ENCODE results near the gene GSK3B.

GSK3B gene

DNA sequence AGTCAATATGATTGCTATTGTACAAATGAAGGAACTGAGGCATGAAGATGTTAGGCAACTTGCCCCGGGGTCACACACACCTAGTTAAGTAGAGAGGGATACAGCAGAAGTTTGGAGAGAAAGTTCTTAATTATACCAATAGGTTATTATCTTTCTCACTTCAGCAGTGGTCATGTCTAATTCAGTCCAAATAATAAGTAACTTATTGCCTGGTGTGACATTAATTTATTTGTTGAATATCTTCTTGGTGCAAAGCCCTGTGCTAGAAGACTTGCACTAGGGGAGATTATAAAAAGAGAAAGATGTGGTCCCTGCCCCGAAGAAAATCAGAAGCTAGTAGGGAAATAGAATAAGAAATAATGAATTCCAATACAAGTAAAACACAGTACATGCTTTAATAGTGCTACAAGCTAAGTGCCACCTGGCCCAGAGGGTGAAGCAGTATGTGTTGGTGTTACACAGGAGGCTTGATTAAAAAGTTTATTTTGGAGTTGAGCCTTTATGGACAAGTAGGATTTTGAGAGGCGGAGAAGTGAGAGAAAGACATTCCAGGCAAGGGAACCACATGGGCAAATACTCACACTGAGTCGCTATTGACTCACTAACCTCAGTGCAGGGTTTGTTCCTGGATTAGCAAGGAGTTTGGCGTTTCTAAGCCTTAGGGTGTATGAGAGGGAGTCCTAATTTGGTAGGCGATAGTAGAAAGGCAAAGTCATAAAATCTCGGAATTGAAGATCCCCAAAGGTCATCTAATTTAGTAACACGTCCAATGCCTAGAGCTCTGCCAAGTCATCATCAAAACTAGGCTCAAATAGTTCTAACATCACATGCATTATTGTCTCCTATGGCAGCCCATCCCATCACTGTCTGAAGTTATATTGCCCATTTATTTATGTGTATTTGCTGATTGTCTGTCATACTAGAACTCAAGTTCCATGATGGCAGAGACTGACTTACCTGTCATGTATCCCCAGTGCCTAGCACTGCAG is 19.2 kb upstream of the GSK3B start:
- Mint-ChIP-seq H3K36me3 (no peaks in the 10 kb centered on the region), H3K4me3 (no peak overlapping the region), H3K9me3 (peaks cover 7% of the 10 kb centered on the region), H3K27ac (no peak overlapping the region), H3K4me1 (no peaks in the 10 kb centered on the region), H3K27me3 (no peaks in the 10 kb centered on the region)
- DNase-seq = no peak
- CTCF ChIA-PET = interaction anchor here (1.5 kb wide), 1 partner anchor 13 kb away, joined by 3 read pairs; no protein-coding TSS in a partner anchor

DNA sequence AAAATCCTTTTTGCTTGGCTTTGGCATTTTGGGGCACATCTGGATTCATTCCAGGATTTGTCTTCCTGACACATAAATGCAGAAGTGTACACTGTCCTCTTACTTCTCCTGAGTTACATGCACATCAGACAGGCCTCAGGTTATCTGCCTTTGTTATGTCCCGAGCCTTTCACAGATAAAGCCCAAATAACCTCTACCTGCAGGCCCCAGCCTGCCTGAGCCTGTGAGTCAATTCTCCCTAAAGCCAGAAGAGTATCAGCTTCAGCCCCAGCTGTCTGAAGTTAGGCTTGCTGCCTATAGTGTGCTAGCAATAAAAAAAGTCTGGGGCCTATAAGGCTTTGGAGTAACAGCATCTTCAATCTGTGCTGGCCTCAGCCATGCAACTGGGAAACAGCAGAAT is 17.7 kb upstream of the GSK3B start:
- DNase-seq = no peak
- H3K27me3 Mint-ChIP-seq = no peaks in the 10 kb centered on the region
- H3K4me3 Mint-ChIP-seq = no peak overlapping the region
- CTCF ChIA-PET = interaction anchor here (1.5 kb wide), 1 partner anchor 11 kb away, joined by 3 read pairs; no protein-coding TSS in a partner anchor
- H3K4me1 Mint-ChIP-seq = no peaks in the 10 kb centered on the region
- H3K9me3 Mint-ChIP-seq = peaks cover 5% of the 10 kb centered on the region
- no peaks in the 10 kb centered on the region for H3K36me3 Mint-ChIP-seq
- H3K27ac Mint-ChIP-seq = no peak overlapping the region

DNA sequence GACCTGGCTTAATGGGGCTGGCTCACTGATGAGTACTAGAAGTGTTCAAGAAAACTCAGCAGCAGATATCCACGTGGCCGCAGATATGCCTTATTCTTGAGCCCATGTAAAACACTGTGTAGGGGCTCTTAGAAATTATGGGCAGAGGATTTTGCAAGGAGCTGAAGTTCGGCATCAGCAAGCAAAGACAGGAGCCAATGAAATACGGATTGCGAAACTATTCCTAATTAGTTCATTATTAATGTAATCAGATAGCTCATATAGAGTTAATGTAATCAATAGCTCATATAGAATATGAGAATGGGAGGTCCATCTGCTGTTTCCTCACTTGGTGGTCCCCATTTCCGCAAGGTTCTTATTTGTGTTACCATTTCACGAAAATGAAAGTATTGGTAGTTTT is 9.0 kb upstream of the GSK3B start:
- Mint-ChIP-seq H3K27me3 (no peaks in the 10 kb centered on the region), H3K9me3 (no peaks in the 10 kb centered on the region), H3K4me3 (no peak overlapping the region), H3K36me3 (peaks cover 22% of the 10 kb centered on the region), H3K27ac (no peak overlapping the region), H3K4me1 (peaks cover 6% of the 10 kb centered on the region)
- CTCF ChIA-PET = interaction anchor here (0.8 kb wide), 1 partner anchor 70 kb away, joined by 4 read pairs; no protein-coding TSS in a partner anchor
- no peak for DNase-seq

GRCh38 chr3:120102674-120103073 is 8.4 kb upstream of the GSK3B start:
- CTCF ChIA-PET = interaction anchor here (0.5 kb wide), 1 partner anchor 51 kb away, joined by 3 read pairs; no protein-coding TSS in a partner anchor
- no peak for DNase-seq
- Mint-ChIP-seq H3K27ac (no peak overlapping the region), H3K9me3 (no peaks in the 10 kb centered on the region), H3K36me3 (peaks cover 22% of the 10 kb centered on the region), H3K4me3 (no peak overlapping the region), H3K4me1 (peaks cover 6% of the 10 kb centered on the region), H3K27me3 (no peaks in the 10 kb centered on the region)

DNA sequence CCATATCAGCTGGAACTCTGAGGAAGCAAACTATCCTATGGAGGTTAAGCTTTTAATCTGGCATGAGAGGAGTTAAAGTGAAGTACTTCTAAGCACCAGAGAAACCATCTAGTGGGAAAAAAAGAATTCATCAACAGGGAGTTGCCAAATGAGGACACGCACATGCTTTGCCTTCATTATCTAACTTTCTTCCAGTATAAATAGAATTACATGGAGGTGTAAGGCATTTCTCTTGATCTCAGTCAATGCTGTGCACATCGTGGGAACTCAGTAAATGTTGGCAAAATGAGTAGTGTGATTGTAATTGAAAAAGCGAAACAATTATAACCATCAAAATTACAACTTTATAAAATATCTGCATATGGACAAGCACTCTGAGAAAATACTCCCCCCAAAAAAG is 8.0 kb upstream of the GSK3B start:
- no peak overlapping the region for H3K27ac Mint-ChIP-seq
- no peak overlapping the region for H3K4me3 Mint-ChIP-seq
- H3K4me1 Mint-ChIP-seq = peaks cover 9% of the 10 kb centered on the region
- H3K9me3 Mint-ChIP-seq = no peaks in the 10 kb centered on the region
- CTCF ChIA-PET = interaction anchor here (0.5 kb wide), 1 partner anchor 51 kb away, joined by 3 read pairs; no protein-coding TSS in a partner anchor
- H3K27me3 Mint-ChIP-seq = no peaks in the 10 kb centered on the region
- DNase-seq = no peak
- H3K36me3 Mint-ChIP-seq = peaks cover 22% of the 10 kb centered on the region

DNA sequence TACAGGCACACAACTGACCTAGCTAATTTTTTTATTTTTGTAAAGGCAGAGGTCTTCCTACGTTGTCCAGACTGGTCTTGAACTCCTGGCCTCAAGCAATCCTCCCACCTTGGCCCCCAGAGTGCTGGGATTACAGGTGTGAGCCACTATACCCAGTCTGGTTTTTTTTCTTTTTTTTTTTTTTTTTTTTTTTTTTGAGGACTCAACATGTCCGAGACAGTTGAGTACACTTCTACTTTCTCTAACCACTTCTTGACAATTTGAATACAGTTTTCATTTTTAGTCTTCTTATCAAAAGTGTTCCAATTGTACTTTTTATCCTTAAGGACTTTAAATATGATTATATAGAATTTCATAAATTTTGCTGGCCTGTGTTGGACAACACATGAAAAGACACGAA is 7.4 kb upstream of the GSK3B start:
- H3K36me3 Mint-ChIP-seq = peaks cover 22% of the 10 kb centered on the region
- H3K27me3 Mint-ChIP-seq = no peaks in the 10 kb centered on the region
- H3K9me3 Mint-ChIP-seq = no peaks in the 10 kb centered on the region
- CTCF ChIA-PET = no interaction called here
- no peak overlapping the region for H3K4me3 Mint-ChIP-seq
- peaks cover 15% of the 10 kb centered on the region for H3K4me1 Mint-ChIP-seq
- no peak for DNase-seq
- H3K27ac Mint-ChIP-seq = no peak overlapping the region

DNA sequence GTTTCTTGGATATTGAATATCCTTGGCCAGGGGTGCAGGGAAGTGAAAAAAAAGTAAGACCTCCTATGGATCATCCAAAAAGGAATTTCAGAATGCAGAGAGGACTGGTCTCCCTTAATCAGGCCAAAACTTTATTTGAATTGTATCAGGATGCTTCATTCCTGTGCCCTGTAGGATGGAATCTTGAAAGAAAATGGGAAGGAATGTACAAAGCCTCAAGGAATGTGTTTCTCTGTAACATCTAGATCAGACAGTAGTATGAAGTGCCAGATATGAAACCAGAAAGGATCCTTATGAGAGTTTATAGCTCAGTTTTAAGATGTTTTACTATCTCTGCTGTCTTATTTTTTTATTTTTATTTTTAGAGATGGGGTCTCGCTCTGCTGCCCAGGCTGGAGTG is 6.5 kb upstream of the GSK3B start:
- H3K27ac Mint-ChIP-seq = no peak overlapping the region
- H3K4me1 Mint-ChIP-seq = peaks cover 23% of the 10 kb centered on the region
- H3K36me3 Mint-ChIP-seq = peaks cover 26% of the 10 kb centered on the region
- H3K4me3 Mint-ChIP-seq = no peak overlapping the region
- H3K27me3 Mint-ChIP-seq = no peaks in the 10 kb centered on the region
- no peak for DNase-seq
- H3K9me3 Mint-ChIP-seq = no peaks in the 10 kb centered on the region
- CTCF ChIA-PET = interaction anchor here (1.0 kb wide), 1 partner anchor 12 kb away, joined by 3 read pairs; no protein-coding TSS in a partner anchor

DNA sequence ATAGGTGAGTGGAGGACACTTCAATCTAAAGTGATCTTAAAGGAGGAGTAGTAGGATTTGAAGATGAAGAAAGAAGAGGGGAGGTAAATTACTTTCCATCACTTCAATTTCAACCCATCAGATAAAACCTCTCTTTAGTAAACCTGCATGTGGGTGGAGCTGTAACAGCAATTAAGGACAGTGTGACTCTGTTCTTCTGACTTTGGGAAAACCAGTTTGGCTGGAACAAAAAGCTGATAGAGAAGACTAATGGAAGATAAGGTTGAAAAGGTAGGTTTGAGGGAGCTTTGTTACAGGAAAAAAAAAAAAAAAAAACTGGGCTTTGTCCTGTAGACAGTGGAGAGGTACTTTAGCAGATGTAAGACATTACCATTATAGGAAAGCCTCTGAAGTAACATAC is 4.5 kb upstream of the GSK3B start:
- CTCF ChIA-PET = no interaction called here

DNA sequence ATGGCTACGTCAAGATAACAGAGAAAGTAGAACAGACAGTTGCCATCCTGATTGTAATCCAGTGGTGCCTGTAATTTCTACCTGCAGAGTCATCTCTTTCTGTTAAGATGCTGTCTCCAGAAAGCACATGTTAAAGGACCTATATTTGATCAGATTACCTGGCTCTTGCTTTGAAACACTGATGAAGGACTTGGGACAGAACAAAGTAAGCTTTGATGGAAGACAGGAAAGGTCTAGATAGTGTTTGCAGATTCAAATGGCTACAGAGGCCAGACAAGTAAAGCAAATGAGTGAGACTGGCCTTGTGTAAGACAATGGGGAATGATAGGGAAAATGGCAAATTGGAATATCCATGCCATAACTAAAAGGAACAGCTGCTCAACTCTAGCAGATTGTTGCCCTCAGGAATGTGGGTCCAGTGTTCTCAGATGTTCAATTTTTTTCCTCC is 1.8 kb upstream of the GSK3B start:
- Mint-ChIP-seq H3K9me3 (no peaks in the 10 kb centered on the region), H3K4me1 (peaks cover 25% of the 10 kb centered on the region), H3K27me3 (peaks cover 11% of the 10 kb centered on the region), H3K27ac (no peak overlapping the region), H3K36me3 (peaks cover 21% of the 10 kb centered on the region), H3K4me3 (no peak overlapping the region)
- no peak for DNase-seq
- CTCF ChIA-PET = interaction anchor here (1.5 kb wide), 1 partner anchor 321 kb away, joined by 5 read pairs; no protein-coding TSS in a partner anchor

More for the DNA sequence above, 4.5 kb upstream of the GSK3B start:
- Mint-ChIP-seq H3K27ac (no peak overlapping the region), H3K36me3 (peaks cover 26% of the 10 kb centered on the region), H3K9me3 (no peaks in the 10 kb centered on the region), H3K4me1 (peaks cover 25% of the 10 kb centered on the region), H3K4me3 (no peak overlapping the region), H3K27me3 (peaks cover 11% of the 10 kb centered on the region)
- DNase-seq = no peak

DNA sequence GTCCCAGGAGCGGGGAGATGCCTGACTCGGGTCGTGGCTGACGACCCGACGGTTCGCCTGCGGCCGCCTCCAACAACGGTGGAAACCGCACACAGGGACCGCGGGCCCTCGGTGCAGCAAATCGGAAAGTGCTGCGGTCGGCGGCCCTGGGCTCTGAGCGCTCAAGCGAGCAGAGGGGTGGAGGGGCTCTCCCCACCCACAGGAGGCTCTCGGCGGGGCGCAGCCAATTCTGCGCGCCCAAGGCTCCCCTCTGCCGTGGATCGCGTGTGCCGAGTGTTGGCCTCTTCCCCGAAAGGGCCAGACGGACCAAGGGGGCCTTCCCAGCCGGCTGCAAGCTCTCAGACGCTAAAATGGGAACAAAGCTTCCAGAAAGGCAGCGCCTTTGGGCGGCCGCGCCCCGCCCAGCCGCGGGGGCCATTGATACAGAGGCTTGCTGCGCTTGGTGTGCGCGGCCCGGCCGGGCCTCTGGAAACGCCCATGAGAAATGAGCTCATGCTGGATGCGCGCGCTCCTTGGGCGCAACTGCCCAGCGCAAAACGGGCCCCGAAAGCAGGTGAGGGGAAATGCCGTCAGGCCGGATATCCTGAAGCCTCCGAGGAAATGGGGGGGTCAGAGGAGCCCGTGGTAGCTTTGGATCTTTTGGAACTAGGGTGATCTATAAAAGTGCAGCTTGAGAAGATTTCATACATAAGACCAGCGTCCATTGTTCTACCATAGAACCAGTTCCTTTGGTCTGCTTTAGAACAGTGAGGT is 1.2 kb upstream of the GSK3B start:
- peak; percentile 94 for DNase-seq
- Mint-ChIP-seq H3K27ac (no peak overlapping the region), H3K4me1 (peaks cover 25% of the 10 kb centered on the region), H3K9me3 (no peaks in the 10 kb centered on the region), H3K36me3 (peaks cover 17% of the 10 kb centered on the region), H3K4me3 (no peak overlapping the region), H3K27me3 (peaks cover 11% of the 10 kb centered on the region)
- CTCF ChIA-PET = interaction anchor here (1.5 kb wide), 1 partner anchor 322 kb away, joined by 5 read pairs; no protein-coding TSS in a partner anchor

DNA sequence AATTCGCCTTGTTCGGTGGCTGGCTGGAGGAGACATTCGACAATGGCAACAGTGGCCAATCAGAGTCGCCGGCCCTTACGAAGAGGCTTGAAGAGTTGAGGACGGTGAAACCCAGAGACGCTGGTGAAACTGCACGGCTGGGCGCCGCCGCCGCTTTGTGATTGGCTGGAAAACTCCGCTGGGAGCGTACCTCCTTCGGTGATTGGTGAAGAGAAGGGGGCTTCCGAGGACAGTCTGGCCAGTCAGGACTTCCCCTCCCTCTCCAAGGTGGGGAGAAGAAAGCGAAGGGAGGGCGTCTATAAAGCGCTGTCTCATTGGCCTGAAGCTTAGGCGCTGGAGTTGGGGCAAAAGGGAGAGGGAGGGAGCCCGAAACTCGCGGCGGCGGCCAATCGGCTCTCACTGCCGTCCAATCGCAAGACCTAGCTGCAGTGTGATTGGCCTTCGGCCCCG is 554 bp upstream of the GSK3B start:
- peaks cover 11% of the 10 kb centered on the region for H3K27me3 Mint-ChIP-seq
- no peak overlapping the region for H3K4me3 Mint-ChIP-seq
- DNase-seq = peak; percentile 100
- H3K4me1 Mint-ChIP-seq = peaks cover 25% of the 10 kb centered on the region
- H3K27ac Mint-ChIP-seq = no peak overlapping the region
- peaks cover 14% of the 10 kb centered on the region for H3K36me3 Mint-ChIP-seq
- H3K9me3 Mint-ChIP-seq = no peaks in the 10 kb centered on the region
- CTCF ChIA-PET = interaction anchor here (1.5 kb wide), 1 partner anchor 323 kb away, joined by 5 read pairs; no protein-coding TSS in a partner anchor

DNA sequence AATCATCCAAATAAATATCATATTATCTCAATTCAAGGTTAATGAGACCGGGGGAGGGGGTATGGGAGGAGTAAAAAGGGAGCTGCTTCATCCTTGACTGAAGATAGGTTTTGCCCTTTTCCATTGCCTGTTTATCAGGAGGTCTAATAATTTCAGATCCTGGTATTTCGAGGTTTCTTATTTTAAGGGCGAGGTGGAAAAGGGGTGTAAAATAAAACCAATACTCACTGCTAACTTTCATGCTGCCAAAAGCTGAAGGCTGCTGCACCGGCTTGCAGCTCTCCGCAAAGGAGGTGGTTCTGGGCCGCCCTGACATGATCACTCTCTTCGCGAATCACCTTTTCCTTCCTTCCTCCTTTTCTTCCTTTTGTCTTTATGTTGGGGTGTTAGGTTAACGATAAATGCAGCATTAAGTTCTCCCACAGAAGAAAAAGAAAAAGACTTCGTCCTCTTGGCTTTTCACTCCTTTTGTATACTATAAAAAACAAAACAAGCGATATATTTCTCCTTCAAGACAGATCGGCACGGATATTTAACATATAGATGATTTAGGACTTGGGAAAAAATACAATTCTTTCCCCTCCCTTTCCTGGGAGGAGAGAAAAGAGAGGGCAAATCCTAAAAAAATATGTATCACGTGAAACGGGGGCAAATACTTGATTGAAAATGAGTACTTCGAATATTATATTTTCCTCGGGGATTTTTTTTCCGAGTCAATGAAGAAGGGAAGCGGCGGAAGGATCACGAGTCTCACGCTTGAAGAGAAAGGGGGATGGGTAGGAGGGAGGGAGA is 932 bp downstream of the GSK3B start:
- no peak overlapping the region for H3K4me3 Mint-ChIP-seq
- peaks cover 2% of the 10 kb centered on the region for H3K9me3 Mint-ChIP-seq
- H3K4me1 Mint-ChIP-seq = peaks cover 30% of the 10 kb centered on the region
- H3K27ac Mint-ChIP-seq = no peak overlapping the region
- CTCF ChIA-PET = no interaction called here
- peaks cover 11% of the 10 kb centered on the region for H3K27me3 Mint-ChIP-seq
- peaks cover 13% of the 10 kb centered on the region for H3K36me3 Mint-ChIP-seq
- DNase-seq = peak; percentile 52

GRCh38 chr3:120092474-120092873 is 1.8 kb downstream of the GSK3B start:
- Mint-ChIP-seq H3K27me3 (peaks cover 11% of the 10 kb centered on the region), H3K4me3 (no peak overlapping the region), H3K27ac (no peak overlapping the region), H3K36me3 (peaks cover 13% of the 10 kb centered on the region), H3K9me3 (peaks cover 2% of the 10 kb centered on the region), H3K4me1 (peaks cover 30% of the 10 kb centered on the region)
- DNase-seq = no peak
- CTCF ChIA-PET = interaction anchor here (1.9 kb wide), 1 partner anchor 200 kb away, joined by 8 read pairs; no protein-coding TSS in a partner anchor
